AG04449 (cell line): Measurements from ENCODE around the gene SLC6A6.

Experiments used
- CTCF ChIA-PET: fragments of 350-600 bp; formaldehyde crosslinking; extraction: SDS; loops from one replicate; lab custom pipeline; 2021; ENCODE audit warnings: antibody characterized with exemption; lab: Yijun Ruan, JAX
- POLR2A ChIA-PET: fragments of 400-600, 350-600 bp; formaldehyde crosslinking; extraction: SDS; loops from one replicate; lab custom pipeline; 2020; ENCODE audit warnings: antibody characterized with exemption, inconsistent platforms; lab: Yijun Ruan, JAX
- DNase-seq: peaks from one replicate; pipeline ENCODE4 v3.0.0-alpha.2; 2010; ENCODE audit warnings: low read depth, low spot score
- H3K4me3 ChIP-seq: 2 replicates; pipeline ENCODE4 v1.5.1; 2011; ENCODE audit warnings: low read depth, mild to moderate bottlenecking, control low read depth, low read length
- CTCF ChIP-seq: IDR thresholded peaks from one replicate; pipeline ENCODE4 v1.5.1; 2011; ENCODE audit warnings: mild to moderate bottlenecking, moderate library complexity, low read length, control low read depth, inconsistent platforms; ENCODE audit not compliant: insufficient read depth; ENCODE audit errors: missing control alignments

Gene SLC6A6

DNA sequence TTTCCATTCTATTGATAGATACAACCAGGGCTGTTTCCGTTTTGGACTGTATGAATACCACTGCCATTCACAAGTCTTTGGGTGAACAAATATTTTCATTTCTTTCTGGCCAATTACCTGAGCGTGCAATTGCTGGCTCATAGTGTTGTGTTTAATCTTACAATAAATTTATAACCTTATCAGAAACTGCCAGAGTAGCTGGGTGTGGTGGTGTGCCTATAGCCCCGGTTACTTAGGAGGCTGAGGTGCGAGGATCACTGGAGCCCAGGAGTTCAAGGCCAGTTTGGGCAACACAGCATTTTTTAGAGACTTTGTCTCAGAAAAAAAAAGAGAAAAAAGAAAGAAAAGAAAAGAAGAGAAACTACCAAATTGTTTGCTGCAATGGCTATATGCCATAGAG, 5.4 kb upstream of the SLC6A6 start:
- TF ChIP-seq CTCF = no peak
- ChIA-PET CTCF (no interaction called here), POLR2A (no interaction called here)
- no peak overlapping the region for H3K4me3 ChIP-seq
- DNase-seq = no peak

GRCh38 chr3:14397531-14397930, 4.9 kb upstream of the SLC6A6 start:
- ChIA-PET CTCF (no interaction called here), POLR2A (no interaction called here)
- TF ChIP-seq CTCF = no peak

DNA sequence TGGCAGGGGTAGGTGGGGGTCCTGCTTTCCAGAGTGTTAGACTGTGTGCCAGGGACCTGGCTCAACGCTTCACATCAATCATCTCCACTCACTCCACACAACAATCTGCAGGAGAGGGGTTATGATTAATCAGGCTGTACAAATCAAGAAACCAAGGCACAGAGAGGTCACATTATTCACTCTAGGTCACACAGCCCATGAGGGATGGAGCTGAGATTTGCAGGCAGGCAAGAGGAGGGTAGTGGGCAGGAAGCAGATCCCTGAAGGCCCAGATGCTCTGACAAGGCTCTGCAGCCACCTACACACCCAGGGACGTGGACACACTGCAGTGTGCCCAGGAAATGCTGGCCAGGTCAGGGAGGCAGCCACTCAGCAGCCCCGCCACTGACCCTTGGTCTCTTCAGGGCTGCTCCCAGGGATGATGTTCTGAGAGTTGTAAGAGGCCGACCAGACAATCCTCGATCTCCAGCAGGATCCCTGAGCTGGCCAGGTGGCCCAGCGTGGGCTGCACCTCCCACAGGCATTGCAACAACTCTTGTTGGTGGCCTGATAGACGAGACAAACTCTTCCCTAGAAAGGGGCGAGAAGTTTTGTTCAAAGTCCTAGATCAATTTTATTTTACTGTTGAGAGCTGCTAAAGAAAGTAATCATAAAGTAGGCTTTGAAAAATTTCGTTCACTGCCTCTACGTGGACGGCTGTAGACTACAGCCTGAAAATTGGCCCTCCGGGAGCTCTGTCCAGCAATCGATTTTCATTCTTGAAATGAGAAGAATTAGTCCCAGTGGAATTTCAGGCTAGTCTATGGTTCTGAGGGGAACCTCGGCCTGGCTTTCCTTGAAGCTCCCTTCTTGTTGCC, 4.2 kb upstream of the SLC6A6 start:
- POLR2A ChIA-PET = no interaction called here
- CTCF ChIA-PET = interaction anchor here (1.1 to 4.0 kb wide), 3 partner anchors 22 to 137 kb away, joined by 3 to 12 read pairs (median 3); no protein-coding TSS in a partner anchor
- TF ChIP-seq CTCF = no peak
- H3K4me3 ChIP-seq = no peak overlapping the region
- DNase-seq = no peak

More at GRCh38 chr3:14397531-14397930, 4.9 kb upstream of the SLC6A6 start:
- H3K4me3 ChIP-seq = no peak overlapping the region
- no peak for DNase-seq

DNA sequence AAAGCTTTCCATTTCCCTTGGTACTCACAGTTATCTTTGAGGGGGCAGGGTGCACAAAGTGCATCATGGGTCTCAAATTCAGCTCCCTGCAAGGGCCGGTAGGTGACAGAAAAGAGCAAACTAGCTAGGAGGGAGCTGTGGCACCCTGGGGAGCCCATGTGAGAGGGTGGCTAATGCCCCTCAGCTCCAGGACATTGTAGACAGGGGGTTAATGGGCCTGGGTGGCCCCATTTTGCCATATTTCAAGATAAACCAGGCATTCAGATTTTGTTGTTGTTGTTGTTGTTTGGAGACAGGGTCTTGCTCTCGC, 3.7 kb upstream of the SLC6A6 start:
- no peak for DNase-seq
- no peak overlapping the region for H3K4me3 ChIP-seq
- CTCF ChIA-PET = interaction anchor here (1.1 to 4.0 kb wide), 3 partner anchors 22 to 137 kb away, joined by 3 to 12 read pairs (median 3); no protein-coding TSS in a partner anchor
- TF ChIP-seq CTCF = no peak
- POLR2A ChIA-PET = no interaction called here

- no peak for TF ChIP-seq CTCF
- POLR2A ChIA-PET = interaction anchor here (0.6 to 1.3 kb wide), 6 partner anchors 11 to 651 kb away, joined by 3 to 4 read pairs (median 3); no protein-coding TSS in a partner anchor
- DNase-seq = no peak
- CTCF ChIA-PET = interaction anchor here (0.8 to 5.7 kb wide), 6 partner anchors 8 to 198 kb away, joined by 3 to 37 read pairs (median 5); no protein-coding TSS in a partner anchor
- H3K4me3 ChIP-seq = peak overlapping the region; percentile 37
Measured at GRCh38 chr3:14401692-14402303, 608 bp upstream of the SLC6A6 start.

- DNase-seq = no peak
- POLR2A ChIA-PET = no interaction called here
- TF ChIP-seq CTCF = no peak
- CTCF ChIA-PET = interaction anchor here (0.6 to 5.7 kb wide), 7 partner anchors 10 to 199 kb away, joined by 3 to 37 read pairs (median 5); no protein-coding TSS in a partner anchor
- peak overlapping the region; percentile 96 for H3K4me3 ChIP-seq
Measured at GRCh38 chr3:14403619-14404155, 1.3 kb downstream of the SLC6A6 start.
